HG03159 (cell line): ENCODE results near the gene PDE5A.
"Not testable (repeated sequence)": the region's sequence is repeated elsewhere in the genome, so short reads cannot be mapped to it uniquely, and the experiment has no call there.

Experiments used
- ATAC-seq: cut with Tn5 transposase; IDR thresholded peaks from one replicate; pipeline ENCODE4 v1.9.1; 2021; ENCODE audit warnings: mild to moderate bottlenecking, moderate library complexity; ENCODE audit not compliant: unreplicated experiment

The PDE5A gene

DNA sequence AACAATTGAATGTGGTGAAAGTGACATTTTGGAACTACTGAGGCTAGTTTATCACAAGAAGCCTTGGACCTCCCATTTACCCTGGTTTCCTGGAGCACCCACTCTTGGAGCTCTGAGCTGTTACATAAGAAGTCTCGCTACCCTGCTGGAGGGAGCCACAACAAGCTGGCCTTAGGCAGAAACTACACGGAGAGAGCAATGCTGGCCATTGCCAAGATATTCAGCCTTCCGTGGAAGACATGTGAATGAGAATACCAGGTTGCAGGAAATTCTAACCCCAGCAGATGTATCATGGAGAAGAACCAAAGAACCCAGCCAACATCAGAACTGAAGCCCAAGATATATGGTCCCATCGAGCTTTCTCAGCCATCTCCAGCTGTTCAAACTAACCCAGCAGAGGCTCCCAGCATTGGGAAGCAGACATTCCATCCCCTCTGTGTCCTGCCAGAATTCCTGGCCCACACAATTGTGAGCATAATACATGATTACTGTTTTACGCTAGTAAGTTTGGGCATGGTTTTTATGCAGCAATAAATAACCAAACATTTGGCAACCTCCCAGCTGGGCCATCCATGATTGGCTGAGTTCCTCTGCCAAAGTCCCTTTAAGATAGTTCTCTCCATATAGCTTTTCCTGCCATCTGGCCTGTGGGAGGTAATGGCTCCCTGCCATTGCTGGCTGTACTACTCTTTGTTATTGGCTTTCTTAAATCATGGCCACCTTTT is 17.9 kb upstream of the PDE5A start:
- no peak for ATAC-seq

DNA sequence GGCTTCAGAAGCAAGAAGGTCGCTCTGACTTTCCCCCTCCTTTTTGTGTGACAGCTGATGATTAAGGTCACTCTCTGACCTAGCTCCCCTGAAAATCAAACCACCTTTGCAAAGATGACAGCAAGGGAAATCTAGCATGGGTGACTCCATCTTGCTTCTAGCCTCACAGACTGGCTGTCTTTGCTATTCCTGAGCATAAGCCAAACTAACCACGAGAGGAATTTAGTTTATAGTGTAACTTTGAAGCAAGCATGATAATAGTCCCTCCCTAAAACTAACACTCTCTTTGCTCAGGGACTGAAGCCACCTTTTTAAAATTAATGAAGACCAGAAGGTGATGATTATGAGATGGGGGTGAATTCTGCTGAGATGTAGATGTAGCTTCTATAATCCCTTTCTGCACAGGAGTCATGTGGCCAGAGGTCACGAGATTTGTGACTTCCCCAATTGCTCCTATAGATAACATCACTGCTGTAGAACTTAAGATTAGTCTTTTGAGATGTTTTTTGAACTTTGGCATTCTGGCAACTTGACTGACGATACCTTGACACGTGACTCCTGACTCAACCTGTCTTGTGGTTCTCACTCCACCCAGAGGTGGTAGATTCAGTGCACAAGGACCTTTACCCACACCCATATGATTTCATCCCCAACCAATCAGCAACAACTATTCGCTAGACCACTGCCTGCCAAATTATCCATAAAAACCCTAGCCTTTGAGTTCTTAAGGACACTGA is 14.9 kb upstream of the PDE5A start:
- no peak for ATAC-seq

DNA sequence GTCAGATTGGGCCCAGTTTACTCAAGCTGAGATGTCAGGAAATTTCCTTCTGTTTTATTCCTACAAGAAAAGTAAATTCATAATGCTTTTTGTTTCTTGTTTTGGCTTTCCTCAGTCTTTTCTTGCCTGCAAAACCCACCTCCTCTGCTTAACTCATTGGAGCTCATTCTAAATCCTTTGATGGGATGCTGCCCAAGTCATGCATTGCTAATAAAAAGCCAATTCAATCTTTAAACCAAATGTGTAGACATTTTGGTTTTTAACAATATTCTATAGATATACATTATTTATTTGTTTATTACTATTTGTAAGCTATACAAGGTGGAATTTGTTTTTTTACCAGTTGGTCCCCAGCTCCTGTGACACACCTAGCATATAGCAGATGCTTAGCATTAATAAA is 13.2 kb upstream of the PDE5A start:
- ATAC-seq, result no peak

DNA sequence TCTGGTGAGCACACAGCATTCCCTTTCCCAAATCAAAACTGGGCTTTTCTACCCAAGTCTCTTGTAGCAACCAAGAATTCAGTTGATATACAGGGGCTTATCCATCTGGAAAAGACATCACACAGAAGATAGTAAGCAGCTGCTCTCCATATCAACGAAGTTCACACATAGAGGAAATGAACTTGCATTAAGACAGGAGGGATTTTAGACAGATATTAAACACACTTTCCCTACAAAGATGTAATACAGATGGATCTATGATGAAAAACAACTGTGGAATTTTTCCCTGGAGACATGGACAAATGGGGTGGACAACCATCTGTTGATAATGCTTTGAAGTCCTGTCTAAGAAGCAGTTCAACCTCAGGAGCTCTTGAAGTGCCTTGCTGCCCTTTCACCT is 9.8 kb upstream of the PDE5A start:
- no peak for ATAC-seq

DNA sequence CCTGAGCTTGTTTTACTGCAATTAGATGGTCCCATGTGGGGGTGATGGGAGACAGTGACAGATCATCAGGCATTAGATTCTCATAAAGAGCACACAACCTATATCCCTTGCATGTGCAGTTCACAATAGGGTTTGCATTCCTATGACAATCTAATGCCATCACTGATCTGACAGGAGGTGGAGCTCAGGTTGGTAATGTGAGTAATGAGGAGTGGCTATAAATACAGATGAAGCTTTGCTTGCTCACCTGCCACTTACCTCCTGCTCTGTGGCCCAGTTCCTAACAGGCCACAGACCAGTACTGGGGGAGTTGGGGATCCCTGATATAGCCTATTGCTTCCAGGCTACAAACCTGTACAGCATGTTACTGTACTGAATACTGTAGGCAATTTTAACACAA is 8.2 kb upstream of the PDE5A start:
- not testable (repeated sequence) for ATAC-seq

DNA sequence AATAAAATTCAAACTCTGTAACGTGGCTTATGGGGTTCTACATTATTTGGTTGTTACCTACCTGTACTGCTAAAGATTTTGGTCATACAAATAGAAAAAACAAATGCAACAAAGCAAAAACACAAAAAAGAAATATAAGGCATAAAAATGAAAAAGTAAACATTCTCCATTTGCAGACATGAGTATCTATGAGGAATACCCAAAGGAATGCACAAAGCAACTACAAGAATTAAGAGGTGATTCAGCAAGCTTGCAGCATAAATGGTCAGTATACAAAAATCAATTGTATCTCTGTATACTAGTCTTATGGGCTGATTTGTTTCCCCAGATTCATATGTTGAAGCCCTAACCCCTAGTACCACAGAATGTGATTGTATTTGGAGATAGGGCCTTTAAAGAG is 3.6 kb upstream of the PDE5A start:
- ATAC-seq, result no peak

DNA sequence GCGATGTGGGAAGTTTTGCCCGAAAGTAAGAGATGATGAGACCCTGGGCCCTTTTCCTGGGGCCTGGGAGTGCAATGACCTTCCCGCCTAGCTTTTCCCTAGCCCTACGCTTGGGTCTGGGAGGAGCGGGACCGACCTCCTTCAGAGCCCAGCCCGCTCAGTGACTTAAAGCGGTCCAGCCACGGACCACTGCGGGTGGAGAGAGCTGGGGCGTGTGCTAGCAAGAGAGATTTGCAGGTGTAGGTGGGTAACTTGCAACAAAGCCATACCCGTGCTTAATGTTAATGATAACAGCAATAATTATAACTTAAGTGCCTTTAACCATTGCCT is 503 bp upstream of the PDE5A start:
- peak; percentile 30 for ATAC-seq

DNA sequence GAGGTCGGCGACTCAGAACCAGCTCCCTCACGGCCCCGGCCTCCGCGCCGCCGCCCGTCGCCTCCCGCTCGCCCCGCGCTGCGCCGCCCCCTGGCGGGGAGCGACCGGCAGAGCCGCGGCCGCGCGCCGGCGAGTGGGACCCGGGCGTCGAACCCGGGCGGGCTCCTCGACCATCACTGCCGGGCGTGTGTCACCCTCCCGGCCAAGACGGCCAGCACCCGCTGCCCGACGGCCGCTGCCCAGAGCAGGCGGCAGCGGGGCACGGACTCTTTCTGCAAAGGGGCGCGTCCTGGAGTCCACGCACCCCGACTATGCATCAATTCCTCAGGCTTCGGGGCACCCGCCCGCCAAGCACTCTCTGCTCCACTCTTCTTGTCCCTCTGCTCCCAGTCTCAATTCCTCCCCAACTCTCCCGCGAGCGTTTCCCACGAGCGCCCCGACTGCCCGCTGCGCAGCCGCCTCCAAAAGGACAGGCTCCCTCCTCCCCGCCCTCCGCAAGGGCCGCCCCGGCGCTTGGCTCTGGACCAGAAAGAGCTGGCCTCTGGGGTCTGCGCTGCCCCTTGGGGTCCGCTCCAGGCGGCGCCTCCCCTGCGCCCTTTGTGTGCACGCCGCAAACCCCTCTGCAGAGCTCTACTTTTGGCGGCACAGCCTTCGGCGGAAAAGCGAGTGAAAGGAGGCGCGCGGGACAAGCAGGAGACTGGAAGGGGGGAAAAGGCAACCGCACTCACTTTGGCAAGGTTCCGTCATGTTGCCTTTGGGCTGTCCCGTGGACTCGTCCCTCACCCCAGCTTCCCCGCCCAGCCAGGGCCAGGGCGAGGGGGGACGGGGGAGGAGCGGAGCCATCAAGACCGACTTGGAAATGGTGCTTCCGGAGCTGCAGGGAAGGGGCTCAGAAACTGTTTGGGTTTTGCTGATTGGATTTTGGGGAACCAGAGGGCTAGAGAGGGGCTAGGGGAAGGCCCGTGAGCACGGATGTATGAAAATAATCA is 1.0 kb downstream of the PDE5A start:
- peak; percentile 64 for ATAC-seq

DNA sequence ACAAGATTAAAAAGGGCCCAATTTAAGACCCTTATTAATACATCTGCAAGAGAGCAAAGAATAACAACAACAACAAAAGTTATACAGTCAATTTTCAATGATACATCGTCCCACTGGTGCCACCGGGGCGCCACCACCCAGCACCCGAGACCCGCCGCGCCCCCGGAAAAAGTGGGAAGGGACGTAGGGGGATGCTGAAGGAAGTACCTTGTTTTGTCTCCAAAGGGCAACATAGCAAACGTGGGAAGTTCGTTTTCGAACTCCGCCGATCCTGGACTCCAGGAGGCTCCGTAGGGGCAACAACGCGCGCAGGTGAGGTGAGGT is 1.7 kb downstream of the PDE5A start:
- no peak for ATAC-seq

DNA sequence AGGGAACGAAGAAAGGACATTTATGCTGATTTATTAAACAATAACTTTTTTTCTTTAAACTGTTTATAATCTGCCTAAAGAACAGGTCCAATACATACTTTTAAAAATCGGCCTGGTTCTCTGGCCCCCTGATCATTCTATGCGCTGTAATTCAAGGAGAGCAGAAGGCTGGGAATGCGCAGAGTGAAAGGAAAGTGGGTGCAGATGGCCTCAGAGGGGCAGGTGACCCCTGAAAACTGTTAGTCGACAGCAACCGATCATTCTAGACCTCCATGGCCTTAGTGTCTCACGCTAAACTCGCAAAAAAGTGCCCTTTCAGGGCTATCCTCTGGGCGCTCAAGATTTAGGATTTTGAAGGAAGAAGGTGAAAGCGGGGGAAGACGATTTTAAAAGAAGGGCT is 2.2 kb downstream of the PDE5A start:
- ATAC-seq, result no peak

DNA sequence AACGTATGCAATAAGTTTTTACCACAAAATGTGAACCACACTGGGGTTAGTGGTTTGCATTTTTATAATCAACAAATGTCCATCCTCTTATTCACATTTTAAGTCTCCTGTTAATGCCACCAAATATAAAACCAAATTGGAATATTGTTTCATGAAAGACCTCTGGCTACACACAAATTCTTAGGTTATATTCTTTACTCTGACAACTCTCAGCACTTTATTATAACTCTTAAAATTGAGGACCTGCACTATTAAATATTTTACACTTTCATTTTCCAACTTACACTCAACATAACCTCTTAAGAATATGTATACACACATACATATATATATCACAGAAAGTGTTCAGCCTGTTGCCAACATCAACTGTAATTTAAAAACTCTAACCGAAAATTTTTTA is 2.8 kb downstream of the PDE5A start:
- ATAC-seq, result no peak

DNA sequence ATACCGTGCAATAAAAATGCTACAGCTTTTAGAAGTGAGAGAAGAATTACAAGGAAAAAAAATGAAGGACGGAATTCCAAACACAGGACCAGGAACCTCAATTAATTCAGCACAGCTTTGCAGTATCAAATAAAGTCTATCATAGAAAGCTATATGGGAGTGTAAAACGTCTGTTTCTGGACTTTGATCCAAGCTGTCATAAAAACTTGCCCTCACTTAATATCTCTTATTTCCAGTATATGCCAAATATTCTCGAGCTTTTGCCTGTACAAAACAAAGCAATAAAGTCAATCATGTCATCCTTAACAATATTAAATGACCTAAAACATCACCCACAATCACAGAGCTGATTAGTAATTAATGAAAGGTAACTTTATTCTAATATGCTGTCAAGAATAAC is 4.2 kb downstream of the PDE5A start:
- no peak for ATAC-seq

DNA sequence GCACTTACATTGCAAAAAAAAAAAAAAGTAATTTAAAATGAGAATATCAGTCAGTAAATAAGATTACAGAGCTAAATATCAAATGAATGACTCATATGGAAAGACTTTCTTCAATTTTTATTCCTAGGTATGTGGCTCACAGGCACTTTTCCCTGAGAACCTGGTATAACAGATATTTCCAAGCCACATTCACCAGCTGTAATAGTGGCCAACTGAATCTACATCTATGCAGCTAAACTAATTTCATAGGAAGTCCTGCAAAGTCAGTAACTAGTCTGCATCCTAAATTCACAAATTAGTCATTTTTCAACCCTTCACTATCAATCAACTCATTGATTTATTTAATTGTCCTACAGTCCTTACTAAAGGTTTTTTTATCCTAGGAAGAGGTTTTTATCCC is 5.6 kb downstream of the PDE5A start:
- no peak for ATAC-seq

DNA sequence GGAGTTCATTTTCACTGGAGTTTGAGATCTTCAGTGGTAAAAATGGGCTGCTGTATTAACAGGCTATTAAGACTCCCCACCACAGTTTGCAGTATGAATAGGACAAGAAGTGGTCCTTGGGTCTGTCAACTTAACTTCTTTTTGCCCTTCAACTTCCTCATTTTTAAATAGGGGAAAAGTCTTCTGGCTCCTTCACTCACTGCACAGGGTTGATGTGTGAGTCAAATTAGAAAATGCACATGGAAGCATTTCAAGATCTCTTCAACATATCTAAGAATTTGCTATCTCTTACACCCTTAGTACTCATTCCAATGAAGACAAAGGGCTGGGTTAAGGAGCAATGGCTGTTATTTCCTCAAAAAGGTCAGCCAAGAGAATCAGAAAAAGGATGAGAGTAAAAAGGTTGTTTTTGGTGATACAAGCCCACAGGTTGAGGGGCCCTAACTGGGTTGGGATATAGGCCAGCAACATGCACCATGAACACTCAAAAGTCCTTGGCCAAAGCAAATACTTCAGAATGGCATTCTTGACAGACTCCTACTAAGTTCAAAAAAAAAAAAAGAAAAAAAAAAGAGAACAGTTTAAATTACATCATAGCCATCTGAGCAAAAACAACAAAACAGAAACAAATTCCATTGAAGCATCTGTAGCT is 13.4 kb downstream of the PDE5A start:
- ATAC-seq, result no peak

DNA sequence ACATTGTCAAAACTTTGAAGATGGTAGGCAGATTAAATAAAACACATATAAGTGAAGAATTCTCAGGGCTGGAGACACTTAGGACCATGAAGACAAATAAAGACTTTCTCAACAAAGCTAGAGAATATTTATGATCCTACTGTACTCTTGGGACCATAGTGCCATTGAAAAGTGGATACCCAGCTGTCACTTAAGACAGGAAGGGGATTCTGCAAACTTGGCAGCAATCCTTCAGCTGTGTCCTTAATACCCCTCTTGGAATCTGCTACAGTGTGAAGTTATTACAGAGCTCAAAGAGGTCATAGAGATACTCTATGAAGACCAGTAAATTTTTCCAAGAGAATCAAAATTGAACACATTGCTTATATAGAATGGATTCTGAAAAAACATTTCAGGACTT is 24.3 kb downstream of the PDE5A start:
- ATAC-seq, result no peak

DNA sequence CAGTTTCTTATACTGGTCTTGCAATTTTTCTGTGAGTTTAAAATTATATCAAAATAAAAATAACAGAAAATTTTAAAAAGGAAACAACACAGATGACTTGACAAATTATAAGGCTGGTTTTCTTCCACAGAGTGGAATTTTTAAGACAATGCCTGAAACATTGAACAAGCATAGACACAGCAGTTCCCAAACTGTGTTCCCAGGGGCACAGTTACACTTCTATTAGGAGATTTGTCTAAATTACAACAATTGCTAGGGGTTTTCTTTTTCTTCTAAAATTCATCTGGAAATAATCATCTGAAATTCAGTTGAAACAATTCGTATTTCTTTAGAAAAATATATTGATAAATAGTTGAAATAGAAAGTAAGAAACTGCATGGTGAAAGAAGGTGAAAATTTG is 26.2 kb downstream of the PDE5A start:
- ATAC-seq, result no peak

DNA sequence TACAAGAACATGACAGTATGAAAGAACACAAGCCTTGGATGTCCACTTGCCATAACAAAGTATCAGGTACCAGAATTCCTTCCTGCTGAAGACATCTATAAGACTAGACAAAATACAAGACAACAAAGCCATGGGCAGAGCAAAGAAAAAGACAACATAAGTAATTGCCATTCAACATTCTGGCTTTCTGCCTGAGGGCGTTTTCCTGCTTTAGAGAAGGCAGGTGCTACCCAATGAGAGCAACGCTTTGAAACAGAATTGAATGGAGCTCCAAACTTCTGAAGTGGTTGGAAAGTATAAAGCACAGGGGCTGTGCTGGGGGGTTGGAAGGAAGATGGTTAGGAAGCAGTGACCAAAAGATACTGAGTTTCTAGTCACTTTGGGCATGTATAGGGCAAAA is 30.1 kb downstream of the PDE5A start:
- ATAC-seq, result no peak

DNA sequence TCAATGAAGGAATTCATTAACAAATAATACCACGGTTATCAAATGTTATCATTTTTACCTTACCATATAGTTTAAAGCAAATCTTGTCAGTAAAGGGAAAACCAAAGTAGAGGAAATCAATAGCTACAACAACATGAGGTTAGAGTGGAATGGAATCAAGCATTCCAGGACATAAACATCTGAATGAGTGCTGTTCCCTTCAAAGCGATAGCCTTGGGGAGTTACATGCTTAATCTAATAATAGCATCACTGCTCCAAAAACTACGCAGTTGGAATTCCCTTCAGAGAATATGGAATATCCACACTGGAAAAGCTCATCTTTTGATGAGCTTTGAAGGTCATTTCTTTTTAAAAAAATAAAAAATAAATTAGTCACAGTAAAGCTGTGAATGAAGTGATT is 31.2 kb downstream of the PDE5A start:
- ATAC-seq, result no peak

DNA sequence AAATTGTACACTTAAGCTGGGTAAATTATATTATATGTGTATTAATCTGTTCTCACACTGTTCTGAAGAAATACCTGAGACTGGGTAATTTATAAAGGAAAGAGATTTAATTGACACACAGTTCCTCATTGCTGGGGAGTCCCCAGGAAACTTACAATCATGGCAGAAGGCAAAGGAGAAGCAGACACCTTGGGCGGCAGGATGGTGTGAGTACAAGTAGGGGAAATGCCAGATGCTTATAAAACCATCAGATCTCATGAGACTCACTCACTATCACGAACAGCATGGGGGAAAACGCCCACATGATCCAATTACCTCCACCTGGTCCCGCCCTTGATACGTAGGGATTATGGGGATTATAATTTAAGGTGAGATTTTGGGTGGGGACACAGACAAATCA is 34.9 kb downstream of the PDE5A start:
- no peak for ATAC-seq

DNA sequence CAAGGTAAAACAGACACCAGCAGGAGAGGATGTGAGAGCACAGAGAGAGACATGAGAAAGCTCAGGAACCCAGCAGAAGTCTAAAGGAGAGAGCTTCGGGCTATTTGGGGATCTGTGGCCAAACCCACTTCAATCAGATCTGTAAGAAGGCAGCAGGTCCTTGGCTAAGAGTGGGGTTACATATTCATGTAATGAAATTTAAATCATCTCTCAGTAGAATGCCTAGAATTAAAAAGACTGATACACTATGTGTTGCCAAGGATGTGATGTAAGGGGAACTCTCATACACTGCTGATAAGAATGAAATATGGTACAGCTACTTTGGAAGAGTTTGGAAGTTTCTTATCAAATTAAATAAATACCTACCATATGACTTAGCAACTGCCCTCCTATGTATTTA is 35.8 kb downstream of the PDE5A start:
- ATAC-seq, result no peak

DNA sequence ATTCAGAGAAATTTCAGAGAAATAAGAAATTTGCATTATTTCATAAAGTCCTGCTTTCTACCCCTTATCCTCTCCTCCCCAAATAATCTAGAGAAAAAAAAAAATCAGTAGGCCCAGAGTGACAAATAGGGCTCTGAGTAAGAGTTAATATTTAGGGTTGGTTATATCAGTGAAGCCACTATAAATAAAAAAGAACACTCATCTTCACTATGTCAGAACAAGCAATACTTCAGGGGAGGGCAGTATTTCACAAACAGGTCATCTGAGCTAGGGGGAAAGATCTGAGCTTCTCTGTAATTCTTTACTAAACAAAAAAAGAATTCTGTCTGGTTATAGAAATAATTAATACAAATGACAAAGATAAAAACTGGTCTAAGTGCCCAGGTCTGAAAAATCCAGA is 39.4 kb downstream of the PDE5A start:
- no peak for ATAC-seq
